Measurements from ENCODE around the gene TNC. TPM values are rescaled to one million over a fixed set of nuclear protein-coding genes. Genes with fewer than 3 reads are reported as not detected.

TNC gene
- total and polyA plus RNA-seq, 2 donors (not counting 3 experiments of a cell fraction or from before 2014, with no cell fraction given), result 0.29 TPM; not detected in 1

- Histone ChIP-seq H3K4me2 (ENCODE audit: insufficient read depth, low read length) (no peak overlapping the region), H3K4me3 (replicated peaks in 1 of 3; ENCODE audit: insufficient read depth in 1 of 3, low read depth in 1 of 3, low read length in 3 of 3) (no peak overlapping the region), H2AFZ (ENCODE audit: low read depth, low read length) (no peak overlapping the region), H3K9me1 (replicated peaks; ENCODE audit: control insufficient read depth, extremely low read depth, insufficient read depth, low read length) (no peaks in the 10 kb centered on the region), H3K36me3 (ENCODE audit: control insufficient read depth in 2 of 2, extremely low read depth in 1 of 2, insufficient read depth in 2 of 2, low read length in 2 of 2) (no peaks in the 10 kb centered on the region), H3K27me3 (ENCODE audit: control insufficient read depth in 2 of 2, insufficient read depth in 2 of 2, low read length in 2 of 2) (no peaks in the 10 kb centered on the region), H3K27ac (ENCODE audit: insufficient read depth, low read depth, low read length) (no peak overlapping the region), H3K4me1 (ENCODE audit: control insufficient read depth, extremely low read depth, insufficient read depth, low read length) (no peaks in the 10 kb centered on the region), H3K9me3 (replicated peaks; ENCODE audit: control insufficient read depth, insufficient read depth, low read length) (no peaks in the 10 kb centered on the region), H3K9ac (replicated peaks; ENCODE audit: extremely low read depth, insufficient read depth, low read length) (no peak overlapping the region), H4K20me1 (replicated peaks; ENCODE audit: control insufficient read depth, extremely low read depth, insufficient read depth, low read length) (no peaks in the 10 kb centered on the region), H3K79me2 (ENCODE audit: control insufficient read depth, insufficient read depth, low read length) (no peaks in the 10 kb centered on the region)
- intact Hi-C loops (cut with micrococcal nuclease), result no loop called here
- TF ChIP-seq POLR2AphosphoS5 (IDR thresholded peaks at IDR 0.05; ENCODE audit: insufficient read depth, low read depth, low read length) (no peak), JUN (IDR thresholded peaks at IDR 0.05; ENCODE audit: borderline replicate concordance, insufficient read depth, insufficient read length, low read depth) (no peak), GATA2 (IDR thresholded peaks at IDR 0.05; ENCODE audit: insufficient read depth, insufficient read length, low read depth, low read length) (no peak), CTCF (IDR thresholded peaks at IDR 0.05; ENCODE audit: extremely low read depth in 1 of 2, insufficient read depth in 1 of 2, low read depth in 1 of 2, low read length in 2 of 2) (no peak), MAX (IDR thresholded peaks at IDR 0.05; ENCODE audit: insufficient read depth, insufficient read length) (no peak), POLR2A (IDR thresholded peaks at IDR 0.05; ENCODE audit: low read depth, low read length) (no peak), MYC (IDR thresholded peaks at IDR 0.05; ENCODE audit: low read depth, low read length) (no peak), FOS (IDR thresholded peaks at IDR 0.05; ENCODE audit: borderline replicate concordance, insufficient read depth, low read length) (no peak), EZH2 (IDR thresholded peaks at IDR 0.05; ENCODE audit: borderline replicate concordance, low read depth, low read length, severe bottlenecking) (no peak)
- DNase-seq (ENCODE audit: low read depth, low spot score) (no peak), FAIRE-seq (no peak)
- POLR2A ChIA-PET, result no interaction called here
- no TSS peak for BruUV-seq (replicated peaks)
- CTCF ChIA-PET, result no interaction called here
- dilution Hi-C loops (cut with MboI; ENCODE audit: extremely low pct_ligation_motif_present, low sequenced_read_pairs), result no loop called here
Measured at GRCh38 chr9:115033800-115034199, 84.2 kb downstream of the TNC start.

Measured in endothelial cell of umbilical vein (primary cell).